H9 (cell line): ENCODE data around the gene TEX264. TPM values are rescaled to one million over a fixed set of nuclear protein-coding genes. Genes with fewer than 3 reads are reported as not detected.

ENCODE experiments used
- DNase-seq: peaks from one replicate; pipeline ENCODE4 v3.0.0-alpha.2; 2017
- H2AFZ ChIP-seq: one replicate; pipeline ENCODE4 v1.6.1; 2013; ENCODE audit warnings: mild to moderate bottlenecking, low read length, control low read depth, moderate library complexity
- H2AK5ac ChIP-seq: 2 replicates; pipeline ENCODE4 v1.6.1; 2013; ENCODE audit warnings: low read length, control low read depth, mixed read lengths; ENCODE audit not compliant: insufficient read length
- H2BK120ac ChIP-seq: one replicate; pipeline ENCODE4 v1.6.1; 2013; ENCODE audit warnings: low read depth, mild to moderate bottlenecking, low read length, control low read depth, inconsistent platforms; ENCODE audit not compliant: poor library complexity, severe bottlenecking
- H2BK12ac ChIP-seq: 2 replicates; pipeline ENCODE4 v1.6.1; 2013; ENCODE audit warnings: low read length, control low read depth, mixed read lengths, low read depth; ENCODE audit not compliant: insufficient read length
- H2BK15ac ChIP-seq: 2 replicates; pipeline ENCODE4 v1.6.1; 2013; ENCODE audit warnings: low read depth, low read length, control low read depth
- H2BK20ac ChIP-seq: one replicate; pipeline ENCODE4 v1.6.1; 2013; ENCODE audit warnings: low read depth, mild to moderate bottlenecking, low read length, control low read depth, inconsistent platforms; ENCODE audit not compliant: poor library complexity, severe bottlenecking
- H2BK5ac ChIP-seq: 2 replicates; pipeline ENCODE4 v1.6.1; 2013; ENCODE audit warnings: low read length, control low read depth, mixed read lengths; ENCODE audit not compliant: insufficient read length
- H3K14ac ChIP-seq: 2 replicates; pipeline ENCODE4 v1.6.1; 2013; ENCODE audit warnings: low read length, control low read depth; ENCODE audit not compliant: insufficient read depth
- H3K18ac ChIP-seq: 2 replicates; pipeline ENCODE4 v1.6.1; 2013; ENCODE audit warnings: low read depth, mild to moderate bottlenecking, mixed read lengths, low read length, control low read depth; ENCODE audit not compliant: insufficient read length
- H3K23ac ChIP-seq: 2 replicates; pipeline ENCODE4 v1.6.1; 2013; ENCODE audit warnings: low read length, control low read depth, mixed read lengths, low read depth; ENCODE audit not compliant: insufficient read length
- H3K23me2 ChIP-seq: 2 replicates; pipeline ENCODE4 v1.6.1; 2013; ENCODE audit warnings: low read depth, mild to moderate bottlenecking, mixed read lengths, low read length, control low read depth; ENCODE audit not compliant: insufficient read length, poor library complexity, severe bottlenecking
- H3K27ac ChIP-seq: 2 replicates; pipeline ENCODE4 v1.5.1; 2013; ENCODE audit warnings: low read length, control low read depth, mixed read lengths, low read depth; ENCODE audit not compliant: insufficient read length
- H3K27me3 ChIP-seq: 2 replicates; pipeline ENCODE4 v1.6.1; 2013; ENCODE audit warnings: low read length, control low read depth, inconsistent platforms; ENCODE audit not compliant: insufficient read depth
- H3K4ac ChIP-seq: 2 replicates; pipeline ENCODE4 v1.6.1; 2013; ENCODE audit warnings: low read depth, mild to moderate bottlenecking, control low read depth, inconsistent platforms, low read length, moderate library complexity
- H3K4me1 ChIP-seq: 2 replicates; pipeline ENCODE4 v1.6.1; 2013; ENCODE audit warnings: low read length, control low read depth, inconsistent platforms; ENCODE audit not compliant: insufficient read depth
- H3K4me2 ChIP-seq: 2 replicates; pipeline ENCODE4 v1.6.1; 2013; ENCODE audit warnings: low read length, control low read depth, mixed read lengths; ENCODE audit not compliant: insufficient read length, insufficient read depth
- H3K56ac ChIP-seq: 2 replicates; pipeline ENCODE4 v1.6.1; 2013; ENCODE audit warnings: low read depth, mild to moderate bottlenecking, mixed read lengths, low read length, control low read depth; ENCODE audit not compliant: insufficient read length
- H3K79me1 ChIP-seq: 2 replicates; pipeline ENCODE4 v1.6.1; 2013; ENCODE audit warnings: low read depth, mild to moderate bottlenecking, moderate library complexity, low read length, control low read depth, inconsistent platforms; ENCODE audit not compliant: insufficient read depth, poor library complexity, severe bottlenecking
- H3K79me2 ChIP-seq: 2 replicates; pipeline ENCODE4 v1.6.1; 2013; ENCODE audit warnings: low read length, control low read depth, inconsistent platforms; ENCODE audit not compliant: insufficient read depth
- H3K9ac ChIP-seq: 2 replicates; pipeline ENCODE4 v1.6.1; 2013; ENCODE audit warnings: low read length, control low read depth, mixed read lengths; ENCODE audit not compliant: insufficient read length; ENCODE audit errors: extremely low read depth
- H3K9me3 ChIP-seq: one replicate; pipeline ENCODE4 v1.6.1; 2013; ENCODE audit warnings: low read depth, low read length, inconsistent platforms; ENCODE audit not compliant: control insufficient read depth
- H3T11ph ChIP-seq: one replicate; pipeline ENCODE4 v1.6.1; 2013; ENCODE audit warnings: mild to moderate bottlenecking, low read length, control low read depth, inconsistent platforms
- H4K20me1 ChIP-seq: one replicate; pipeline ENCODE4 v1.6.1; 2013; ENCODE audit not compliant: control insufficient read depth, insufficient read length, insufficient read depth
- H4K5ac ChIP-seq: 2 replicates; pipeline ENCODE4 v1.6.1; 2013; ENCODE audit warnings: low read depth, mild to moderate bottlenecking, mixed read lengths, low read length, control low read depth; ENCODE audit not compliant: insufficient read length
- H4K8ac ChIP-seq: replicated peaks from 2 replicates; pipeline ENCODE4 v1.6.1; 2013; ENCODE audit warnings: low read length, control low read depth, mixed read lengths, low read depth; ENCODE audit not compliant: insufficient read length
- H4K91ac ChIP-seq: 2 replicates; pipeline ENCODE4 v1.6.1; 2013; ENCODE audit warnings: low read depth, mild to moderate bottlenecking, moderate library complexity, mixed read lengths, low read length, control low read depth; ENCODE audit not compliant: insufficient read length
- H3K27ac Mint-ChIP-seq, 3 experiments: 2 replicates in 2 of 3; 3 replicates in 1 of 3; pipeline ENCODE4 v1.8.0; 2020 to 2021; ENCODE audit warnings: mixed read lengths in 3 of 3, mild to moderate bottlenecking in 1 of 3, moderate library complexity in 1 of 3
- H3K27me3 Mint-ChIP-seq: 2 replicates; pipeline ENCODE4 v1.8.0; 2021; ENCODE audit warnings: low read depth, mild to moderate bottlenecking, moderate library complexity, mixed read lengths
- H3K36me3 Mint-ChIP-seq, 3 experiments: 2 replicates in 2 of 3; 3 replicates in 1 of 3; pipeline ENCODE4 v1.8.0; 2020 to 2021; ENCODE audit warnings: low read depth in 3 of 3, mixed read lengths in 3 of 3; ENCODE audit not compliant: insufficient read depth in 1 of 3
- H3K4me1 Mint-ChIP-seq, 2 experiments: 2 replicates each; pipeline ENCODE4 v1.8.0; 2020; ENCODE audit warnings: mixed read lengths in 2 of 2
- H3K4me3 Mint-ChIP-seq, 2 experiments: 2 replicates in 1 of 2; 3 replicates in 1 of 2; pipeline ENCODE4 v1.8.0; 2020 to 2021; ENCODE audit warnings: mild to moderate bottlenecking in 2 of 2, mixed read lengths in 2 of 2, moderate library complexity in 1 of 2
- H3K9me3 Mint-ChIP-seq, 2 experiments: 2 replicates in 1 of 2; 3 replicates in 1 of 2; pipeline ENCODE4 v1.8.0; 2020; ENCODE audit warnings: mild to moderate bottlenecking in 2 of 2, mixed read lengths in 2 of 2, moderate library complexity in 1 of 2
- WGBS: extraction: QIAGEN DNeasy Blood & Tissue Kit; methylation state at CpG from one replicate; pipeline ENCODE4 v1.1.7; 2013; ENCODE audit warnings: missing lambda C conversion rate, low lambda C conversion rate, mixed read lengths; ENCODE audit not compliant: insufficient read length; ENCODE audit errors: extremely low coverage; 5-methylcytosine and 5-hydroxymethylcytosine counted together
- total RNA-seq: library from RNA; stranded (reverse); gene quantifications from 2 replicates; pipeline ENCODE4 v1.2.1, GENCODE V29; 2021
- TF ChIP-seq, protein P1 (sequence below): fragments of 200-600 bp; sonication (generic); conservative IDR thresholded peaks from 3 replicates; pipeline ENCODE4 v1.8.0; 2021; ENCODE audit warnings: antibody characterized with exemption, mild to moderate bottlenecking

Gene TEX264
- total RNA-seq, 1 experiment from 2014 or later = 17.3 TPM

DNA sequence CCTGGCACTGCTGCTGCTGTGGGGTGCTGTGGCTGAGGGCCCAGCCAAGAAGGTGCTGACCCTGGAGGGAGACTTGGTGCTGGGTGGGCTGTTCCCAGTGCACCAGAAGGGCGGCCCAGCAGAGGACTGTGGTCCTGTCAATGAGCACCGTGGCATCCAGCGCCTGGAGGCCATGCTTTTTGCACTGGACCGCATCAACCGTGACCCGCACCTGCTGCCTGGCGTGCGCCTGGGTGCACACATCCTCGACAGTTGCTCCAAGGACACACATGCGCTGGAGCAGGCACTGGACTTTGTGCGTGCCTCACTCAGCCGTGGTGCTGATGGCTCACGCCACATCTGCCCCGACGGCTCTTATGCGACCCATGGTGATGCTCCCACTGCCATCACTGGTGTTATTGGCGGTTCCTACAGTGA lies 38.0 kb downstream of the TEX264 start:
- Histone ChIP-seq H2BK120ac (no peak overlapping the region), H3K23me2 (peaks cover 7% of the 10 kb centered on the region), H3K23ac (no peak overlapping the region), H4K20me1 (no peaks in the 10 kb centered on the region), H3K14ac (no peak overlapping the region), H3K79me2 (no peaks in the 10 kb centered on the region), H2AFZ (no peak overlapping the region), H3K27me3 (peaks cover 17% of the 10 kb centered on the region; the same call in 1 of the 2 replicates), H3K9ac (no peak overlapping the region), H3K4ac (no peak overlapping the region), H3K18ac (no peak overlapping the region), H3K27ac (no peak overlapping the region), H3K56ac (no peak overlapping the region), H2BK5ac (no peak overlapping the region), H3T11ph (no peak overlapping the region), H3K79me1 (no peaks in the 10 kb centered on the region), H2BK12ac (no peak overlapping the region), H4K8ac (no peak overlapping the region), H3K9me3 (no peaks in the 10 kb centered on the region), H3K4me1 (no peaks in the 10 kb centered on the region), H4K91ac (no peak overlapping the region), H2BK15ac (no peak overlapping the region), H2BK20ac (no peak overlapping the region), H4K5ac (no peak overlapping the region), H3K4me2 (no peak overlapping the region), H2AK5ac (no peak overlapping the region)
- peak; percentile 25 for DNase-seq
- Mint-ChIP-seq H3K4me3 (no peak overlapping the region), H3K27ac (no peak overlapping the region), H3K4me1 (peaks cover 11 to 31% of the 10 kb centered on the region in 2 experiments), H3K36me3 (no peaks in the 10 kb centered on the region), H3K9me3 (no peaks in the 10 kb centered on the region; a peak in 1 of 5 replicates), H3K27me3 (peaks cover 37% of the 10 kb centered on the region)
- TF ChIP-seq, protein P1, sequence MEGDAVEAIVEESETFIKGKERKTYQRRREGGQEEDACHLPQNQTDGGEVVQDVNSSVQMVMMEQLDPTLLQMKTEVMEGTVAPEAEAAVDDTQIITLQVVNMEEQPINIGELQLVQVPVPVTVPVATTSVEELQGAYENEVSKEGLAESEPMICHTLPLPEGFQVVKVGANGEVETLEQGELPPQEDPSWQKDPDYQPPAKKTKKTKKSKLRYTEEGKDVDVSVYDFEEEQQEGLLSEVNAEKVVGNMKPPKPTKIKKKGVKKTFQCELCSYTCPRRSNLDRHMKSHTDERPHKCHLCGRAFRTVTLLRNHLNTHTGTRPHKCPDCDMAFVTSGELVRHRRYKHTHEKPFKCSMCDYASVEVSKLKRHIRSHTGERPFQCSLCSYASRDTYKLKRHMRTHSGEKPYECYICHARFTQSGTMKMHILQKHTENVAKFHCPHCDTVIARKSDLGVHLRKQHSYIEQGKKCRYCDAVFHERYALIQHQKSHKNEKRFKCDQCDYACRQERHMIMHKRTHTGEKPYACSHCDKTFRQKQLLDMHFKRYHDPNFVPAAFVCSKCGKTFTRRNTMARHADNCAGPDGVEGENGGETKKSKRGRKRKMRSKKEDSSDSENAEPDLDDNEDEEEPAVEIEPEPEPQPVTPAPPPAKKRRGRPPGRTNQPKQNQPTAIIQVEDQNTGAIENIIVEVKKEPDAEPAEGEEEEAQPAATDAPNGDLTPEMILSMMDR = no peak
- no CpG with 5 or more reads among the region's 17 CpGs for WGBS
